G401 (cell line): Measurements from ENCODE around the gene GMIP. TPM values are rescaled to one million over a fixed set of nuclear protein-coding genes. Genes with fewer than 3 reads are reported as not detected.

ENCODE experiments used
- DNase-seq: peaks from one replicate; pipeline ENCODE4 v3.0.0-alpha.2; 2015; ENCODE audit warnings: low spot score
- in situ Hi-C: cut with HindIII; loops from 2 replicates; pipeline ENCODE4 v1.10.0; 2016; ENCODE audit warnings: low sequenced_read_pairs, mixed read lengths
- total RNA-seq: library from RNA; depleted of rRNA; stranded (reverse); fragments of >200 nt; shearing (Covaris generic); gene quantifications from 2 replicates; pipeline ENCODE4 v1.2.3, GENCODE V29; 2014

GMIP gene
- total RNA-seq, 1 experiment from 2014 or later: 5.8 TPM

GRCh38 chr19:19642506-19643157 lies 825 bp downstream of the GMIP start:
- in situ Hi-C loops: no loop called here
- DNase-seq: no peak

GRCh38 chr19:19637523-19638251 lies 5.8 kb downstream of the GMIP start:
- in situ Hi-C loops: no loop called here
- DNase-seq: no peak

GRCh38 chr19:19637186-19637522 lies 6.3 kb downstream of the GMIP start:
- in situ Hi-C loops: no loop called here
- no peak for DNase-seq

- in situ Hi-C loops: no loop called here
- no peak for DNase-seq
Observed at GRCh38 chr19:19636573-19637185, 6.8 kb downstream of the GMIP start.

- DNase-seq: no peak
- in situ Hi-C loops: no loop called here
Observed at GRCh38 chr19:19635313-19635702, 8.1 kb downstream of the GMIP start.

GRCh38 chr19:19634516-19635312 lies 8.7 kb downstream of the GMIP start:
- in situ Hi-C loops: no loop called here
- no peak for DNase-seq

GRCh38 chr19:19633711-19634515 lies 9.5 kb downstream of the GMIP start:
- no peak for DNase-seq
- in situ Hi-C loops: no loop called here

GRCh38 chr19:19632661-19633060 lies 10.8 kb downstream of the GMIP start:
- no peak for DNase-seq
- in situ Hi-C loops: no loop called here

GRCh38 chr19:19631346-19631745 lies 12.1 kb downstream of the GMIP start:
- in situ Hi-C loops: no loop called here
- no peak for DNase-seq

GRCh38 chr19:19630426-19630825 lies 13.0 kb downstream of the GMIP start:
- in situ Hi-C loops: no loop called here
- DNase-seq: no peak

- in situ Hi-C loops: no loop called here
- no peak for DNase-seq
Observed at GRCh38 chr19:19630062-19630414, 13.4 kb downstream of the GMIP start.

- DNase-seq: no peak
- in situ Hi-C loops: no loop called here
Observed at GRCh38 chr19:19628501-19629134, 14.8 kb downstream of the GMIP start.

GRCh38 chr19:19627621-19628500 lies 15.6 kb downstream of the GMIP start, which contains the start of gene LPAR2:
LPAR2 (minus strand) TSS chr19:19628220; CDS start chr19:19627275, 945 bp downstream.
- in situ Hi-C loops: no loop called here
- DNase-seq: no peak

- in situ Hi-C loops: no loop called here
Observed at GRCh38 chr19:19626516-19627472, 16.7 kb downstream of the GMIP start.

GRCh38 chr19:19624032-19624570 lies 19.4 kb downstream of the GMIP start:
- in situ Hi-C loops: no loop called here
- DNase-seq: no peak

More at GRCh38 chr19:19626516-19627472, 16.7 kb downstream of the GMIP start:
- DNase-seq: no peak

GRCh38 chr19:19623383-19623782 lies 20.1 kb downstream of the GMIP start:
- in situ Hi-C loops: no loop called here
- no peak for DNase-seq
